ENCODE results near the gene LCN15.

Gene LCN15

DNA sequence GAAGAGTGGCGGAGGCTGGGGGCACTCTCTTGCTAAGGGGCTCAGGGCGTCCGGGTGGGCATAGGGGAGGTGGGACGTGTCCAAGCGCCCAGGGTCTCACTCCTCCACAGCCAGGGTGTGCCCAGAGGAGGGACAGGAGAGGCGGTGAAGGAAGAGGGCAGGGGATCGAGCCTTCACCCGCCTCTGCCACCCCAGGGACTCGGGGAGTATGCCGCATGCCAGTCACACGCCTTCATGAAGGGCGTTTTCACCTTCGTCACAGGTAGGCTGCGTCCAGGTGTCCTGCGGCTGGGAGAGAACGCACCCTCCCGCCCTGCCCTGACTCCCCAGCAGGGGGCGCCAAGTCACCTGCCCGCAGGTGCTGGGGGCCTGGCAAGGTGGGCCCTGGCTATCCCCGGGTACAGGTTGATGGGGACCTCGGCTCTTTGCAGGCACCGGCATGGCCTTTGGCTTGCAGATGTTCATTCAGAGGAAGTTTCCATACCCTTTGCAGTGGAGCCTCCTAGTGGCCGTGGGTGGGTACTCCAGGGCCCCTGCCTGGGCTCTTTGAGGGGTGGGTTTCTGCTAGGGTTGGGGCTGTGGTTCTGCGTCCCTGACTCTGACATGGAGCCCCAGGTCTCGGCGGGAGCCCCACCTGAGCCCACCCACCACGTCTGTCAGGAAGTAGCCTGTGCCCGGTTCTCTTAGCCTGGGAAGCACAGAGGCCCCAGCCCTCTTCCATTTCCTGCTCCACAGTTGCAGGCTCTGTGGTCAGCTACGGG, 27.4 kb upstream of the LCN15 start (continued):
- TF ChIP-seq, protein P1, sequence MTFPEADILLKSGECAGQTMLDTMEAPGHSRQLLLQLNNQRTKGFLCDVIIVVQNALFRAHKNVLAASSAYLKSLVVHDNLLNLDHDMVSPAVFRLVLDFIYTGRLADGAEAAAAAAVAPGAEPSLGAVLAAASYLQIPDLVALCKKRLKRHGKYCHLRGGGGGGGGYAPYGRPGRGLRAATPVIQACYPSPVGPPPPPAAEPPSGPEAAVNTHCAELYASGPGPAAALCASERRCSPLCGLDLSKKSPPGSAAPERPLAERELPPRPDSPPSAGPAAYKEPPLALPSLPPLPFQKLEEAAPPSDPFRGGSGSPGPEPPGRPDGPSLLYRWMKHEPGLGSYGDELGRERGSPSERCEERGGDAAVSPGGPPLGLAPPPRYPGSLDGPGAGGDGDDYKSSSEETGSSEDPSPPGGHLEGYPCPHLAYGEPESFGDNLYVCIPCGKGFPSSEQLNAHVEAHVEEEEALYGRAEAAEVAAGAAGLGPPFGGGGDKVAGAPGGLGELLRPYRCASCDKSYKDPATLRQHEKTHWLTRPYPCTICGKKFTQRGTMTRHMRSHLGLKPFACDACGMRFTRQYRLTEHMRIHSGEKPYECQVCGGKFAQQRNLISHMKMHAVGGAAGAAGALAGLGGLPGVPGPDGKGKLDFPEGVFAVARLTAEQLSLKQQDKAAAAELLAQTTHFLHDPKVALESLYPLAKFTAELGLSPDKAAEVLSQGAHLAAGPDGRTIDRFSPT (tag by site-specific recombination; IDR thresholded peaks at IDR 0.05), result peak; percentile 97
- TF ChIP-seq SCRT2 (tag by site-specific recombination; IDR thresholded peaks at IDR 0.05), result peak; percentile 45
- peak; percentile 31; the same call in 1 of the 2 replicates for TF ChIP-seq ZNF660 (tag by site-specific recombination; IDR thresholded peaks at IDR 0.05)
- TF ChIP-seq, protein P2, sequence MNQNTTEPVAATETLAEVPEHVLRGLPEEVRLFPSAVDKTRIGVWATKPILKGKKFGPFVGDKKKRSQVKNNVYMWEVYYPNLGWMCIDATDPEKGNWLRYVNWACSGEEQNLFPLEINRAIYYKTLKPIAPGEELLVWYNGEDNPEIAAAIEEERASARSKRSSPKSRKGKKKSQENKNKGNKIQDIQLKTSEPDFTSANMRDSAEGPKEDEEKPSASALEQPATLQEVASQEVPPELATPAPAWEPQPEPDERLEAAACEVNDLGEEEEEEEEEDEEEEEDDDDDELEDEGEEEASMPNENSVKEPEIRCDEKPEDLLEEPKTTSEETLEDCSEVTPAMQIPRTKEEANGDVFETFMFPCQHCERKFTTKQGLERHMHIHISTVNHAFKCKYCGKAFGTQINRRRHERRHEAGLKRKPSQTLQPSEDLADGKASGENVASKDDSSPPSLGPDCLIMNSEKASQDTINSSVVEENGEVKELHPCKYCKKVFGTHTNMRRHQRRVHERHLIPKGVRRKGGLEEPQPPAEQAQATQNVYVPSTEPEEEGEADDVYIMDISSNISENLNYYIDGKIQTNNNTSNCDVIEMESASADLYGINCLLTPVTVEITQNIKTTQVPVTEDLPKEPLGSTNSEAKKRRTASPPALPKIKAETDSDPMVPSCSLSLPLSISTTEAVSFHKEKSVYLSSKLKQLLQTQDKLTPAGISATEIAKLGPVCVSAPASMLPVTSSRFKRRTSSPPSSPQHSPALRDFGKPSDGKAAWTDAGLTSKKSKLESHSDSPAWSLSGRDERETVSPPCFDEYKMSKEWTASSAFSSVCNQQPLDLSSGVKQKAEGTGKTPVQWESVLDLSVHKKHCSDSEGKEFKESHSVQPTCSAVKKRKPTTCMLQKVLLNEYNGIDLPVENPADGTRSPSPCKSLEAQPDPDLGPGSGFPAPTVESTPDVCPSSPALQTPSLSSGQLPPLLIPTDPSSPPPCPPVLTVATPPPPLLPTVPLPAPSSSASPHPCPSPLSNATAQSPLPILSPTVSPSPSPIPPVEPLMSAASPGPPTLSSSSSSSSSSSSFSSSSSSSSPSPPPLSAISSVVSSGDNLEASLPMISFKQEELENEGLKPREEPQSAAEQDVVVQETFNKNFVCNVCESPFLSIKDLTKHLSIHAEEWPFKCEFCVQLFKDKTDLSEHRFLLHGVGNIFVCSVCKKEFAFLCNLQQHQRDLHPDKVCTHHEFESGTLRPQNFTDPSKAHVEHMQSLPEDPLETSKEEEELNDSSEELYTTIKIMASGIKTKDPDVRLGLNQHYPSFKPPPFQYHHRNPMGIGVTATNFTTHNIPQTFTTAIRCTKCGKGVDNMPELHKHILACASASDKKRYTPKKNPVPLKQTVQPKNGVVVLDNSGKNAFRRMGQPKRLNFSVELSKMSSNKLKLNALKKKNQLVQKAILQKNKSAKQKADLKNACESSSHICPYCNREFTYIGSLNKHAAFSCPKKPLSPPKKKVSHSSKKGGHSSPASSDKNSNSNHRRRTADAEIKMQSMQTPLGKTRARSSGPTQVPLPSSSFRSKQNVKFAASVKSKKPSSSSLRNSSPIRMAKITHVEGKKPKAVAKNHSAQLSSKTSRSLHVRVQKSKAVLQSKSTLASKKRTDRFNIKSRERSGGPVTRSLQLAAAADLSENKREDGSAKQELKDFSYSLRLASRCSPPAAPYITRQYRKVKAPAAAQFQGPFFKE (tag by site-specific recombination; IDR thresholded peaks at IDR 0.05; ENCODE audit: borderline replicate concordance), result 0 out of 2 replicates have a peak, but pooled peaks have one; percentile 82
- peak; percentile 99 for TF ChIP-seq ZEB2 (tag by site-specific recombination; IDR thresholded peaks at IDR 0.05)
- TF ChIP-seq ZSCAN30 (tag by site-specific recombination; IDR thresholded peaks at IDR 0.05), result 0 out of 2 replicates have a peak, but pooled peaks have one; percentile 37
- TF ChIP-seq ZNF2 (tag by site-specific recombination; IDR thresholded peaks at IDR 0.05), result peak; percentile 54; the same call in 1 of the 2 replicates
- TF ChIP-seq, protein P3, sequence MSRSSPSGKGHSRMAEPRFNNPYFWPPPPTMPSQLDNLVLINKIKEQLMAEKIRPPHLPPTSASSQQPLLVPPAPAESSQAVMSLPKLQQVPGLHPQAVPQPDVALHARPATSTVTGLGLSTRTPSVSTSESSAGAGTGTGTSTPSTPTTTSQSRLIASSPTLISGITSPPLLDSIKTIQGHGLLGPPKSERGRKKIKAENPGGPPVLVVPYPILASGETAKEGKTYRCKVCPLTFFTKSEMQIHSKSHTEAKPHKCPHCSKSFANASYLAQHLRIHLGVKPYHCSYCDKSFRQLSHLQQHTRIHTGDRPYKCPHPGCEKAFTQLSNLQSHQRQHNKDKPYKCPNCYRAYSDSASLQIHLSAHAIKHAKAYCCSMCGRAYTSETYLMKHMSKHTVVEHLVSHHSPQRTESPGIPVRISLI (tag by site-specific recombination; IDR thresholded peaks at IDR 0.05), result no peak
- no peak for TF ChIP-seq ZSCAN23 (tag by site-specific recombination; IDR thresholded peaks at IDR 0.05)
- no peak for TF ChIP-seq ZNF132 (tag by site-specific recombination; IDR thresholded peaks at IDR 0.05; ENCODE audit: borderline replicate concordance)
- TF ChIP-seq, protein P4, sequence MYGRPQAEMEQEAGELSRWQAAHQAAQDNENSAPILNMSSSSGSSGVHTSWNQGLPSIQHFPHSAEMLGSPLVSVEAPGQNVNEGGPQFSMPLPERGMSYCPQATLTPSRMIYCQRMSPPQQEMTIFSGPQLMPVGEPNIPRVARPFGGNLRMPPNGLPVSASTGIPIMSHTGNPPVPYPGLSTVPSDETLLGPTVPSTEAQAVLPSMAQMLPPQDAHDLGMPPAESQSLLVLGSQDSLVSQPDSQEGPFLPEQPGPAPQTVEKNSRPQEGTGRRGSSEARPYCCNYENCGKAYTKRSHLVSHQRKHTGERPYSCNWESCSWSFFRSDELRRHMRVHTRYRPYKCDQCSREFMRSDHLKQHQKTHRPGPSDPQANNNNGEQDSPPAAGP (tag by site-specific recombination; IDR thresholded peaks at IDR 0.05), result peak; percentile 69; the same call in 1 of the 2 replicates
- TF ChIP-seq GLI2 (tag by site-specific recombination; IDR thresholded peaks at IDR 0.05; ENCODE audit: borderline replicate concordance, low read depth), result no peak
- TF ChIP-seq ZNF777 (tag by site-specific recombination; IDR thresholded peaks at IDR 0.05; ENCODE audit: borderline replicate concordance), result 0 out of 2 replicates have a peak, but pooled peaks have one; percentile 51
- TF ChIP-seq, protein P5, sequence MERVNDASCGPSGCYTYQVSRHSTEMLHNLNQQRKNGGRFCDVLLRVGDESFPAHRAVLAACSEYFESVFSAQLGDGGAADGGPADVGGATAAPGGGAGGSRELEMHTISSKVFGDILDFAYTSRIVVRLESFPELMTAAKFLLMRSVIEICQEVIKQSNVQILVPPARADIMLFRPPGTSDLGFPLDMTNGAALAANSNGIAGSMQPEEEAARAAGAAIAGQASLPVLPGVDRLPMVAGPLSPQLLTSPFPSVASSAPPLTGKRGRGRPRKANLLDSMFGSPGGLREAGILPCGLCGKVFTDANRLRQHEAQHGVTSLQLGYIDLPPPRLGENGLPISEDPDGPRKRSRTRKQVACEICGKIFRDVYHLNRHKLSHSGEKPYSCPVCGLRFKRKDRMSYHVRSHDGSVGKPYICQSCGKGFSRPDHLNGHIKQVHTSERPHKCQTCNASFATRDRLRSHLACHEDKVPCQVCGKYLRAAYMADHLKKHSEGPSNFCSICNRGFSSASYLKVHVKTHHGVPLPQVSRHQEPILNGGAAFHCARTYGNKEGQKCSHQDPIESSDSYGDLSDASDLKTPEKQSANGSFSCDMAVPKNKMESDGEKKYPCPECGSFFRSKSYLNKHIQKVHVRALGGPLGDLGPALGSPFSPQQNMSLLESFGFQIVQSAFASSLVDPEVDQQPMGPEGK (tag by site-specific recombination; IDR thresholded peaks at IDR 0.05), result peak; percentile 63
- TF ChIP-seq KLF9 (tag by site-specific recombination; IDR thresholded peaks at IDR 0.05; ENCODE audit: low read depth), result no peak; the same call in 1 of the 2 replicates
- no peak for TF ChIP-seq ZNF221 (tag by site-specific recombination; IDR thresholded peaks at IDR 0.05; ENCODE audit: borderline replicate concordance)
- TF ChIP-seq BCL11A (tag by site-specific recombination; IDR thresholded peaks at IDR 0.05; ENCODE audit: low read depth), result peak; percentile 40; the same call in 1 of the 2 replicates
- peak; percentile 71 for TF ChIP-seq ZBTB8A (tag by site-specific recombination; IDR thresholded peaks at IDR 0.05)
- TF ChIP-seq, protein P6, sequence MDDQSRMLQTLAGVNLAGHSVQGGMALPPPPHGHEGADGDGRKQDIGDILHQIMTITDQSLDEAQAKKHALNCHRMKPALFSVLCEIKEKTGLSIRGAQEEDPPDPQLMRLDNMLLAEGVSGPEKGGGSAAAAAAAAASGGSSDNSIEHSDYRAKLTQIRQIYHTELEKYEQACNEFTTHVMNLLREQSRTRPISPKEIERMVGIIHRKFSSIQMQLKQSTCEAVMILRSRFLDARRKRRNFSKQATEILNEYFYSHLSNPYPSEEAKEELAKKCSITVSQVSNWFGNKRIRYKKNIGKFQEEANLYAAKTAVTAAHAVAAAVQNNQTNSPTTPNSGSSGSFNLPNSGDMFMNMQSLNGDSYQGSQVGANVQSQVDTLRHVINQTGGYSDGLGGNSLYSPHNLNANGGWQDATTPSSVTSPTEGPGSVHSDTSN (CRISPR knock-in tag; IDR thresholded peaks at IDR 0.05), result peak; percentile 61; the same call in 1 of the 2 replicates
- no peak for TF ChIP-seq ZNF571 (tag by site-specific recombination; IDR thresholded peaks at IDR 0.05)
- 0 out of 2 replicates have a peak, but pooled peaks have one; percentile 19 for TF ChIP-seq ZNF423 (tag by site-specific recombination; IDR thresholded peaks at IDR 0.05)
- TF ChIP-seq ZNF501 (tag by site-specific recombination; IDR thresholded peaks at IDR 0.05), result 0 out of 2 replicates have a peak, but pooled peaks have one; percentile 73
- peak; percentile 68; the same call in 1 of the 2 replicates for TF ChIP-seq ZBTB7A (tag by site-specific recombination; IDR thresholded peaks at IDR 0.05; ENCODE audit: low read depth)
- TF ChIP-seq ZNF114 (tag by site-specific recombination; IDR thresholded peaks at IDR 0.05), result no peak
- TF ChIP-seq ZNF391 (tag by site-specific recombination; IDR thresholded peaks at IDR 0.05; ENCODE audit: borderline replicate concordance, low read depth), result peak; percentile 38; the same call in 1 of the 2 replicates

All from HEK293 (cell line).